ENCODE measurements around the gene DLK1.

The DLK1 gene

DNA sequence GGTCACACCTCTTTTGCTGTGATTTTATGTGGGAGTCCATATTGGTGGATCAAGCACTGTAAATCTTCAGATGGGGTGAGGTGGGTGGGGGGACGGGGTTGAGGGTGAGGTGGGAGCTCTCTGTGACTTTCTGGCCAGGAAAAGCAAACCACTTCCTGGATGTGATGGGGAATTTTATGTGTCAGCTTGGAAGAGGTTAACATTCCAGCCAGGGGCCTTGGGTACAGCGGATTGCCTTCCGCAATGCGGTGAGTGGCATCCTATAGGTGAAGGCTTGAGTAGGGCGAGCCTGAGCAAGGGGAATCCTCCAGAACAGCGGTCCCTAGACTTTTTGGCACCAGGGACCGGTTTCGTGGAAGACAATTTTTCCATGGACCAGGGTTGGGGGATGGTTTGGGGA, 36.2 kb downstream of the DLK1 start:
- no peak for DNase-seq

DNA sequence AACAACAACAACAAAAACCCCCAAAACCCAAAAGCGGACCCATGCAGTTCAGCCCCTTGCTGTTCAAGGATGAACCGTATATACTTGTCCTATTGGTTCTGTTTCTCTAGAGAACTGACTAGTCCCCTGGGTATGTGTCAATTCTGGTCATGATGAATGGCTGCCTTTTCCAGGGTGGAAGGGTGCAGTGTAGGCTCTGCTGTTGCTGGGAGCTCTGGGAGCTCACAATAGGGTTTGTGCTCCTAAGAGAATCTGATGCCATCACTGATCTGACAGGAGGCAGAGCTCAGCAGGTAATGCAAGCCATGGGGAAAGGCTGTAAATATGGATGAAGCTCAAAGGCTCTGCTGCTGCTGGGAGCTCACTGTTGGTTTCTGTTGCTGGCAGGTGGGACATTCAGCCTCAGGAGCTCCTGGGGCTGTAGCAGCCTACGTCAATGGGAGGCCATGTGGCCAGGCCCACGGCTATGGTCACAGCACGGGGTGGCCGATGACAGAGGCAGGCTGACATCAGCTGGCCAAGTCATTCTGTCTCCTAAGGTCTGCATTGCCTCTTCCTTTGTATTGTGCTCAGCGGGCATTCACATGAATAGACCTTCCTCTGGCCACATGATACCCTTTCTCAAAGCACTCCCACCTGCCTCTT, 37.9 kb downstream of the DLK1 start:
- DNase-seq, result no peak

DNA sequence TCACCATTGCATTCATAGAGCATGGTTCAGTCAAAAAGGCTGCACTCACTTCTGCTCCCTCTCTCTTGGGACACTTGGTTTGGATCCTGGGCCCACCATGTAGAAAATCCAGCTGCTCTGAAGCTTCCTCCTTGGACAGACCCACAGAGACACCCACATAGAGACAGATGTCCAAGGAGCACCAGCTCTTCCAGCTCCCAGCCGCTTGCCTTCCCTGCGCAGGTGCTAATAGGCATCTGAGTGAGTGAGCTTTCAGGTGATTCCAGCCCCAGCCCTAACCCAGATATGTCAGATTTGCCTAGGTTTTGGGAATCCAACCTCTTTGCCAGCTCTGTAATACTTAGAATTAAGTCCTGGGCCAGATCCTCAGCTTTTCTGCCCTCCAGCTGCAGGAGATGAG, 38.6 kb downstream of the DLK1 start:
- no peak for DNase-seq

DNA sequence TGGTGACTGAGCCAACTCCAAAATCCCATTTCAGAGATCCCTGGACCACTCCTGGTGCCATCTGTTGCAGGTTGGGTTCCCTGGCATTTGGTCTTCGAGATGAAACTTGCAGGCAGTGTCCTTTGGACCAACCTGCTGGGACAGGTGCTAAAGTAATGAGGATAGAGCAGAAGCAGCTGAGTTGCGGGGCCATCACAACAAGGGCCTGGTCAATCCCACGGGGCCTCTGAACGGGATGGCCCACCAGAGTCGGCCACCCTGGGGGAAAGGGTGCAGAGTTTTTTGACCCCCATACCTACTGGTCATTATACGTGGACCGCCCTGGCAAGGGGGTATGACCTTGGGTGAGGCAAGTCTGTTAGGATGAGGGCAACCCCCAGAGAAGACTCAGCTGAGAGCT, 39.3 kb downstream of the DLK1 start:
- no peak for DNase-seq

DNA sequence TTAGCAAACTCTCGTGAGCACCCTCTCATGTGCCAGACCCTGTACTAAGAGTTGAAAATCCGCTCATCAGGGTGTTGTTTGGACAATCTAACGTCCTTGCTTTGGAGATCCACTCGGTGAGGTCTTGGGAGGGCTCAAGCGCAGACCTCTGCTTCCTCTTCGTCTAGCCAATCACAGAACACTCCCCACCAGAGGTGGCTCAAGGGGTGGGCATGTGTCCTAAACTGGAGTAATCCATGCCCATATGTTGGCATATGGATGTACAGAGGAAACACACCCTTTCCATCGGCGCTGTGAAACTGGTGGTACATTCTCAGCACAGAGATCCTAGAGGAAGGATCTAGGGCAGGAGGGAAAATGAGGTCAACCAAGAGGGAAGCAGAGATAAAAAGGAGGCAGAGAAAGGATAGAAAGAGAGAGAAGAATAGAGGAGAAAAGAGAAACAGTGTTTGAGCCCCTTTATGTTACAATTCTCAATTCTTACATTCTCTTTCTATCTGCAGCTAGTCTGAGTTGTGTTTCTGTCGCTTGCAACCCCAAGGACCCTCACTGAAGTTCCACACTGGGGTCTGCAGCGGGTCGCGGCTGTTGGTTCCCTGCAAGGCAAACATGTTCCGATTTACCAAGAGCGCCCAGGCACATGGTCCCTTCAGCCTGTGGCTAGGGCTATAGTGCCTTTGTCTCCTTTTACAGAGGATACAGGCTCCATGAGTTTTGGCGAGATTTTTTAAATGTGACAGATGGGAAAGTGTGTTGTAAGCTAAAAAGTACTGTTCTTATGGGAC, 40.5 kb downstream of the DLK1 start:
- no peak for DNase-seq

DNA sequence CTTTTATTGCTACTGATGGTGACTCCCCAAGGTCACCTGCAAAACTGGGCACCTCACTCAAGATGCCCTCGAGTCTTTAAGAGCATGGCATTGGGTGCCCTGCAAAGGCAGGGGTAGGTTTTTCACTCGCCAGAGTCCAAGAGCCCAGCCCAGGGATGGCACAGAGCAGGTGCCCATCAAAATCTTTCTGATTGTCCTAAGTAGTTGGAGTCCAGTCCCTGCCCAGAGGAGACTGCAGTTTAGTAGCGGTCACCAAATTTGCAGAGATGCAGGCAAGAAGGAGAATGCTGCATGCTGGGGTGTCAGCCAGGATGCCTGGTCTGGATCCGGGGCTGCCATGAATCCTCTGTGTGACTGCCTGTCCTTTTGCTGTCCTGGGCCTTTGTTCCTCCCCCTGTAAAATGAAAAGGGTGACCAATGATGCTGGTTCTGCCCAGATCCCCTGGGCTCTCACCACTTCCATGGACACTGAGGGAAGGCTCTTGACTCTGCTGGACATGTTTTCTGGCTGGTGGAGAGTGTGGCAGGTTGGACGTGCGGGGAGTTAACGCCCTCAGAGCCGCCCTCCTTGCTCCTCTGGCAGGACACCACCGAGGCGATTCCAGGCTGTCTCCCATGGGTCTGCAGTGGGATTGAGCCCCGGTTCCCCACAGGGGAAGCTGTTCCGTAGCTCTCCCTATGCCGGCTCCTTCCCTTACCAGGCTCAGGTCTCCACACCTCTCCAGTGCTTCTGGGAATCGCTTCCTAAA, 41.3 kb downstream of the DLK1 start:
- DNase-seq, result no peak

DNA sequence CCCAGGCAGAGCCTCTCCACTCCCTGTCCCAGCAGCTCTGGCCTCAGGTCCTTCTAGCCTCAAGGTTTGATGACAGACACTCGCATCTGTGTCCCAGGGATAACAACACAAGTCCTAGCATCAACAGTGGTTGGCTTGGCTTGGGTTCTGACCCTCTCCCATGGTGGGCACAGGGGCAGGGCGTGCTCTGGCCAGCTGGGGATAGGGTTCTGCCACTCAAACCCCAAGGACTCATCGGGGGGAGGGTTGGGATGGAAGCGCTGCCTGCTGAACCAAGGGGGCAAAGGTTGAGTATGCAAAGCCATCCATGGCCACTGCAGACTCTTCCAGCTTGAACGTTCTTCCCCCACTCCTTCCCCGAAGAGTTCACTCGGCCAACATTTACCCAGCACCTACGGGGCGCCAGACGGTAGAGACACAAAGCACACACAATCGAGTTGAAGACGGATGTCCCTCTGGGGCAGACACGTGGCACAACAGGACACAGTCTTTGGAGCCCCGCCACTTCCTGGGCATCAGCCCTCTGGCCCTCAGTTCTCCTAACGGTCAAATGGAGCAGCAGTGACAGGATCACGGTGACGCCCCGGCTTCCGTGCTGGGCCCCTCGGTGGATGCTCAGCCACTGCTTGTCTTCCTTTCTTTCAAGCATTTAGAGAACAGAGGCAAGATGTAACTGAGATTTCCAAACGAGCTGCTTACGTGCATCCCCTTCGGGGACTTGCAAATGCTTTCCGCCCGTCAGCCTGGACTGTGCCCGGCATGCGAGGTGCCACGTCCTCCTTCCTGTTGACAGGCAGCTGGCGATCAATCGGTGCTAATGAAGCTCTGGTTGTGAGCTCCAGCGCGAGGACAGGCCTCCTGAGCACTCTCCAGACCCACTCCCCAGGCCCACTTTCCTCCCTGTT, 42.6 kb downstream of the DLK1 start:
- DNase-seq, result no peak

DNA sequence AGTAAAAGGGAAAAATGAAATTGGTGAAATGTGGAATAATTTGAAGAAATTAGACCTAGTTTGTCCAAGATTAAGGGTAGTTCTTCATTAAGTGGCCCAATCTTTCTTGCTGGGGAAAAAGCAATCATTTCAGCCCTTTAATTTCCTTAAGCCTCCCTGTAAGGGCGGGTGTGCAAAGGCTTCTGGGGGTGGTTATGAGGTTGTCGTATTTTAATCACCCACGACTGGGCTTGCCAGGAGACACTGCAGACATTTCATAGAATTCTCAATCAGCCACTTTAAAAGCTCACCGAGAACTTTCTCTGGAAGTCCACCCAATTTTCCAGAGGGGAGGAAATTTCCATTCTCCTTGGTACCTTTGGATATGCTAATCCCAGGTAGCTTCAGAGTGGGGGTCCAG, 43.4 kb downstream of the DLK1 start:
- DNase-seq, result no peak

DNA sequence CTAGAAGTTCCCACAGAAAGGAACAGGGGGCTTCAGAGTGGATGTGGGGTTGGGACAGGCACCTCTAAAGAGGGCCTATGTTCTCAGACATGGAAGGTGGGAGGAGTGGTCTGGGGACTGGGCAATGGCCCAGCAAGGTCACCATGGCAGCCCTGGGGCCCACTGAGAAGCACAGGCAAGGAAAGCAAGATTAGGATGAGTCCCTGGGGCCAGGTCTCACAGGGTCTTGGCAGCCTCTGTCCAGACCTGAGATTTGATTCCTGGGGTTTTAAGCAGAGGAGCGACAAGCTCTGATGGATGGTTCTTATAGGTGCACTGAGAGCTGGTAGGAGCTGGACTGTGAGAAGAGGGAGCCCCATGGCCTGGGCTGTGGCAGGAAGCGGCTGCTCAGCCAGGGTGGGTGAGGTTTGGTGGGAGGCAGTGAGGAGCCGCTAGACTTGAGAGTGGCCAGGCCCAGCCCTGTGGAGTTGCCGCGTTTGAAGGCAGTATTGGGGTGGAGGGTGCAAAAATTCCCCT, 44.0 kb downstream of the DLK1 start:
- DNase-seq, result peak in 1 of 2 experiments; percentile 67

DNA sequence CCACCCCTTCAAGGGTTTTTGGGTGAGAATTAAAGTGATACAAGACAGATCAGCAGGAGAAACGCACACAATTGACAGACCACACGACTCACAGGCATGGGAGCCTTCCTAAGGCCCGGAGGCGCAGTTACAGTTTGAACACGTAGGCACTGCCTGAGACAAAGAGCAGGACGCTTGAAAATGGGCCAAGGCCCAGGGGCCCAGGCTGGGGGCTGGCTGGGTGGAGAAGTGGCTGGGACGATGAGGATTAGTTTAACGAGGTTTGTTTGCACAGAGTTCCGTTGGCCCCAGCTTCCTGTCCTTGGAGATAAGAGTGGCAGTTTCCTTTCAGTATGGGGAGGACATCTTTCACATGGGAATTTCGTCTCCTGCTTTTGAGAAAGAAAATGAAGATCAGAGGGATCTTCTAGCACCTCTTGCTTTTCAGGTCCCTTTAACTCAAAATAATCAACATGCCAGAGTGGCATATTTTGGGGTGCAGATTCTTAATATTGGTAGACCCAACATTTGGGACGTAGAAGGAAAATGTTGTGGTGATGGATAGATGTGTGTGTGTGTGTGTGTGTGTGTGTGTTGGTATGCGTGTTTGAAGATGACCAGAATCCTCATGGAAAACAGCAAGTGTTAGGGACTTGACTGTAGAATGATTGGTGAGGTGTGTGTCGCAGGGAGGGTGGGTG, 44.6 kb downstream of the DLK1 start:
- peak; percentile 92 for DNase-seq

DNA sequence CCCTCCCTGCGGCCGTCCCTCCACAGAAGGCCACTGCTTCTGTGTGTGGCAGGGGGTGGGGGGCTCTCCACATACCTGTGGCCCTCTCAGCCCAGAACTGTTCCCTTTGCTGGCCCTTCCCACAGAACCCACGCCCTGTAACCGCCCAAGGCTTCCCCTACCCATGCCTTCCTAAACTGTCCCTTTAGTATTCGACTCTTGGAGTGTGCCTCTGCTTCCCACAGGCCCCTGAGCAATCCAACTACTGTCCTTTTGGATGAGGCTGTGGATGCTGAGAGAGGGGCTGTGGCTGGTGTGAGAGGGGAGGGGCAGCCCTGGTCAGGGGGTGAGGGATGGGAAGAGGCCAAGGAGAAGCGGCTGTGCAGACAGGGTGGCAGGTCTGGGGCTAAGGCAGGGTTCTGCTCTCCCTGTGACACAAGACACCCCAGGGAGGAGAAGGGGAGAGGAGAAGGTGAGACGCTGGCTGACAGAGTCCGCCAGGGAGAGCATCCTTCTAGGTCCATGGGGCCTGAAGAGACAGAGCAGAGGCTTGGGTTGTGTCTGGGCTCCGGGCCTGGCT, 46.0 kb downstream of the DLK1 start:
- DNase-seq, result no peak

DNA sequence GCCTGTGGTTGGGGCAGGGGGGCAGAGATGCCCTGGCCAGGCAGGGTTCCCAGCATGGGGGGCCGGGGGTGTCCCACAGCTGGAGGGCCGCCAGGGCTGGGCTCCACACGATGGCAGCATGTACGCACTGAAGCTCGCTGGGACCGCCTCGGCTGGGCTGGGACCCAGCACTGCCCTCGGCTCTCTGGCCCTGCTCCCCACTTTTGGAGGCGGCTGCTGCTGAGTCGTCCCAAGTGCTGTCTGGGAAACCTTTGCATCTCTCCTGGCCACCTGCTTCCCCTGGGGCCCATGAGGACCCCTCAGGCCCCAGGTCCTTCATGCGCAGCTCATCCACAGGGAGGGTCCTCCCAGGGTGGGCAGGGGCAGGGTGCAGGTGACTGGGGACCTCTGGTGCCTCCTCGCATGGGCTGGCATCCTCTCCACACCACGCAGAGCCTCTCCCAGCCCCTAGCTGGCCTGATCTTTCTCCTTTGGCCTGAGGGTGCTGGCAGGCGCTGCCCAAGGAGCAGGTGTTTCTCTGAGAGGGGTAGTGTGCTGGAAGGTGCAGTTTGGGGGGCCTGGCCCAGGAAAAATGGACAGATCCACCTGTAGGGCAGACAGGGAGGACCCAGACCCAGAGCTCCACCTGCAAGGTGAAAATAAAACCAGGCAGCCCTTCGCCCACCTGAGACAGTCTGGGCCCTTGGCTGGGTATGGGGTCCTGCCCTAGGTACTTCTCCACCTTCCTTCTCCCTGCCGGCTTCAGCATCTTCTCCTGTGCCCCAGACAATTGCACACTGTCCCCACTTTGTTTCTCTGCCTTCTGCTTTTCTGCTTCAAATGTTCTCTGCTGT, 46.9 kb downstream of the DLK1 start:
- no peak for DNase-seq

DNA sequence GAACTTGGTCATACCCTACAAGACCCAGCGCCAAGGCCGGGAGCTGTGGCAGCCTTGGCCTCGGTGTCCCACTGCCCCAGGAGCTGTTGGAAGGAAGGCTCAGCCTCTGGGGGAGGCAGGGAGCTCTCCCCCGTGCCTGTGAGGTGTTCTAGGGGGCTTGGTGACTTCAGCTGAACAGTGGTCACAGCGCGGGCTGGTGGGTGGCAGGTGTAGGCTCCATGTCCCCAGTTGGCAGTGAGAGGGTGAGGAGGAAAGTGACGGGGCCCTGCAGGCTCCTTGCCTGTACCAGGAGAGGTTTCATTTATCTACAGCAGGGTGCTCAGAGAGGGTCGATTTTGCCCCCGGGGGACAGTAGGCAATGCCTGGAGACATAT, 47.5 kb downstream of the DLK1 start:
- DNase-seq, result no peak

DNA sequence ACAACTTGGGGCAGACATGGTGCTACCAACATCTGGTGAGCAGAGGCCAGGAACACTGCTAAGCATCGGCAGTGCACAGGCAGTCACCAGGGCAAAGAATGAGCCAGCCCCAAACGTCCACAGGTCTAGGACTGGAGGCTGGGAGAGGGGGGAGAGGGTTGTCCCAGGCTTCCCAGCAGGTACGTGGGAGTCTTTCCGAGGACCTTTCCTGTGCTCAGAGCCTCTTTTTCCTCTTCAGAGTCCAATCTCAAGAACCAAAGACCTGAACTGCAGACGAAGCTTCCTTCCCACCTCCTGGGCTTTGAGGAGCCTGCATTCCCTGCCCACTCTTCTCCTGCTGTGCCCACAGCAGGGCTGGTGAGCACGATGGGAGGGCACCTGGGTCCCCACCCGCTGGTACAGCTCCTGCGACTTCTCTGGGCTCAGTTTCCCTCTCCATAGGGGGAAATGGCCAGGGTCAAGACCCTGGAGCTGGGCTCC, 48.7 kb downstream of the DLK1 start:
- no peak for DNase-seq

DNA sequence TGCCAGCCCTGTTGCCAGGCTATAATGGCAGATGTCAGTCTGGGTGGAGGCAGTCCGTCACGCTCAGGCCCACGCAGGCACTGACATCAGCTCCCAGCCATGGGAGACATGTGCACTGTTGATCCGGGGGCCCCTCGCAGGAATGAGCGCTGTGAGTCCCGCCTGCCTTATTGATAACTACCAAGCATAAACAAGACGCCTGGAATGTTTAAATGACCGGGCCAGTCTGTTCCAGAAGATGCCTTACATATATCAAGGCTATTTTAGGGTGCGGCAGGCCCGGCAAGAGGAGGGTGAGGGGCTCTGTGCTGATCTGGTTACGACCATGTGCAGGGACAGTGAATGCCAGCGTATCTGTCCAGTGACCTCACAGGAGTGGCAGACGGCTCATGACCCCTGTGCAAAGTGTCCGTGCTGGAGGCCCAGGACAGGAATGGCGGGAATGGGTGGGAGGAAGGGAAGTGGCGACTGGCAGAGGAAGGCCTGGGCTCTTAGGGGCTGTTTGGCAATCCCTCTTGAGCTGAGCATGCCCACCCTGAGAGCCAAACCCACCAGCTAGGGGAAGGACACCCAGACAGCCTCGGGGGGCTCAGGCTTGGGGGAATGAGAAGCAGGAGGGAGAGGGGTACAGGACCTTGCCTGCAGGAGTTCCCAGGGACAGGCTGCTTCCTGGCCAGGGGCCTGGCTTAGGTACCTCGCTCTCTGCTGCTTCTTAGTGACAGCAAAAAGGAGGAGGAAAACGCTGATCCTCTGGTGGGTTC, 49.3 kb downstream of the DLK1 start:
- no peak for DNase-seq

DNA sequence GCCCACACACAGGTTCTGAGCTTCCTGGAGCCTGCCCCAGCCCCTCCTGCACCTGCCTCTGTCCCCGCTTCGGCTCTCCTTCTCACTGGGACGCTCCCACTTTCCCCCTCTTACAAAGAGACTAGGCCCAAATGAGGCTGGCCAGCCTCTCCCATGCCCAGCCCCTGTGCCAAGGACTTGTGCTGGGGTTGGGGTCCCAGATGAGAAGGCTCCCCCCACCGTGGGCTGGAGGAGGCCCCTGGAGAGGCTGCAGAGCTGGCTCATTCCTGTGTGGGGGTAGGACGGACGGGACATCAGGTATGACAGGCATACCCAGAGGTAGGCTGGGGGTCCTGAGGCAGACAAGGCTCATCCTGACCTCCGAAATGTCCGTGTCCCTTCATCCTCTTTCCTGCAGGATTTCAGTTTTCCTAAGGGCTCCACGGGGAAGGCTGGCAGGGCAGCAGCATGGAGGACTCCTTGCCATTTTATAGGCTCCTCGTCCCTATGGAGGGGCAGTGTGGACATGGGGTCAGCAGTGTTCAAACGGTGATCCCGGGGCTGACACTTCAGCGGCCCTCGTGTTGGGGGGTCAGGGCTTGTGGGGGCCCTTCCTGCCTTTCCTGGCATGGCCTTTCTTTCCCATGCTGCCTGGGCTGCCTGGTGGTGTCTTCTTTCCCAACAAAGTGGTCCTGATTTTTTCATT, 50.1 kb downstream of the DLK1 start:
- no peak for DNase-seq

DNA sequence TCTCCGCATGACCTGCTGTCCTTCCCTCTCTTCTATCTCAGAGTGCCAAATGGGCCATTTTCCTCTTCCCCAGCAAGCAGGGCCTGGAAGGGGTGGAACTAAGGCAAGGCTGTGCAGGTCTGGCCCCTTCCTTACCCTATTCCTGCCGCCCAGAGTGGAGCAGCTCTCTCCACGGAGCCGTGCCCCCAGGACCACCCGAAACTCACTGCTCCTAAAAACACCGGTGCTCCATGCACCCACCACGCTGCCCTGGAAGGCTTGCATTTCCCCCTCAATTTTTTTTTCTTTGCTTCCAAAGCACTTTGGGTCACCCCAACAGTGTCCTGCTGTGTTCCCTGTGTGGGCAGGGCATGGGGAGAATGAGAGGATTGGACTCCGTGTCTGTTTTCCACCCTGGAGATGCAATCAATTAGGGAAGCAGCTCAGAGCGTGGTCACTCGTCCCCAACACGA, 50.7 kb downstream of the DLK1 start:
- no peak for DNase-seq

DNA sequence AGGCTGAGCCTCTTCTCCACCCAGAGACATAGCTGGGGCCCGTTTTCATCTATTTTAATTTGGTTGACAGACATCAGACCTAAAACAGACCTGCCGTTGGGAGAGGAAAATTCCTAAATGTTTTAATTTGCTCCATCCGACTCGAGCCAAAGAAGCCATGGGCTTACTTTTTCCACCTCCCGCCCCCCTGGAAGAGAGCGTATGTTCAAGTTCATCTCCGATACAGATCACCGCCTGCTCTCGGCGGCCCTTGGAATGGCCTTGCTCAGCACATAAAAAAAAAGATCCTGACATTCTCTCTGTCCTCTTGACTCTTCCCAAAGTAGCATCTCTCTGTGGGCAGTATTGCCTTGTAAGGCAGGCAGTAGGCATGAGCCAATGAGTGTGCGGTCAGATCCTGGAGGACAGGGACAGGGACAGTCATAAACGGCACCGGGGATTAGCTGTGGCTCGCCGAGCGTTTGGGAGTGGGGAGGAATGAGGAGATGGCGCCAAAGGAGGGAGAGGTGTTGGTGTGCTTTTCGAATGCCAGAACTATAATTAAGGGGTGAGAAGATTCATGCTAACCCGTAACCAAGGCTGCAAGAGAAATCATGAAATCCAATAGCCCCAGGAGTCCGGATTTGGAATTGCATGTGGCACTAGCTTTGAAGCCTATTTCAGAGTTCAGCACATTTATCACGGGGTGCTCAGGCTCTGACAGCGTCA, 51.3 kb downstream of the DLK1 start:
- DNase-seq, result no peak

DNA sequence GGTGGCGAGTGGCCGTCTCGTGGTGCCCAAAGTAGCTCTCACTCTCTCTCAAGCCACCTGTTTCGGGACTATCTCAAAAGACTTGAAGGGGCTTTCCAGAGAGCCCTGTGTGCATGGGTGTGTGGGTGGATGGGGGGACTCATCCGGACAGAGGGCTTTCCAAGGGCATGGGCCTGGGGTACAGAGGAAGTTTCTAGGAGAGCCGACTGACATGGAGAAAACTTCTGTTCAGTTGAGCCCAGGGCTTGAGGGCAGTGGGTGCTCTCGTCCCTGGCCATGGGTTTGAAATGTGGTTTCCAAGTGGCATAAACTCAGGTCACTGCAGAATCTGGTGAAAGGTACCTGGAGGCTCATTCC, 51.8 kb downstream of the DLK1 start:
- DNase-seq, result no peak
